PC-9 (cell line): ENCODE measurements around the gene CLMN.

Source experiments
- CTCF ChIP-seq: fragments of 200-600 bp; sonication (generic); conservative IDR thresholded peaks from 2 replicates; pipeline ENCODE4 v1.6.1; 2017; ENCODE audit warnings: mixed run types, antibody characterized with exemption, mild to moderate bottlenecking, moderate library complexity
- EZH2 ChIP-seq: fragments of 200-600 bp; sonication (generic); IDR thresholded peaks from 2 replicates; pipeline ENCODE4 v1.8.0; 2017; ENCODE audit warnings: antibody characterized with exemption, low read depth

DNA sequence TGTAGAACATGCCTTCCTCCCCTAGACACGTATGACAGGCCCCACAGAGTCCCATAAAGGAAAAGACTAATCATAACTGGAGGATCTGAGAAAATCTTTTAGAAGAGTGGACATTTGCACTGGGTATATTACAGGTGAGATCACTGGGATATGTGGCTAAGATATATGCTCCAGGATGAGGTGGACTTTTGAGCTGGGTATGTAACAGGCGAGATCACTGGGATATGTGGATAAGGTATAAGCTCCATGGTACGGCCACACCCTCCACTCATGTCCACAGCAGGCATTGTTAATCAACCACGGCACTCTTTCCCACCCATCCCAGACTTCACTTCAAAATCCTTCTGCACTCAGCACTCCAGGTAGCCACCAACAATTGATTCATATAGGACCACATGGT, 34.1 kb downstream of the CLMN start:
- no peak for TF ChIP-seq CTCF
- no peak for TF ChIP-seq EZH2
